GM12801 (cell line): ENCODE measurements around the gene FRY.

ENCODE experiments used
- TF ChIP-seq, protein P1 (sequence below): IDR thresholded peaks from one replicate; pipeline ENCODE4 v1.5.1; 2011; ENCODE audit warnings: control low read depth; ENCODE audit not compliant: insufficient read length; ENCODE audit errors: extremely low read depth

FRY gene

DNA sequence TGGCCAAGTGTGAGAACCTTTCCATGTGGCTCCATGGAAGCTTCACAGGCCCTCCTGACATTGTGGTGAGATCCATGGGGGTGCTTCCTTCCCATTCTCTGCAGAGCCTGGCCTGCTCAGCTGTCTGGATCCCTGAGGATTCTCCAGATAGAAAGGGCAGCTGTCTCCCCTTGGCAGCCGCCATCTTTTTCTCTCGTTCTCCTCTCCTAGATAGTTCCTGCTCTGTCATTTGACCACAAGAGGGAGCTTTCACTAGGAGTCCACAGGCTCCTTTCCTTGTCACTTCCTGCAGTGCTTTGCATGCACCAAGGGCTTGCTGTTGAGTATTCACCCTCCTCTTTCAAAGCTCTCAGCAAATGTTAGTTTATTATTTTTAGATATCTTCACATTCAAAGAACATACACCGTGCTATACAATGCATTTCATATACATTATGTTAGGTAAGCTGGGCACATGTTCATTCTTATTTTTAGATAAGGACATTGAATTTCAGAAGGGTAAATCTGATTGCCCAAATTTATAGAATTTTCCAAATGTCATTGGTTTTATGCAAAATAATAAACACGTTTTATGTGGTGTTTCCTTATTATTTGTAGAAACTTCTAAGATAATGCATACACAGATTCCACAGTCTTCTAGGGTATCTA lies 133.2 kb downstream of the FRY start:
- TF ChIP-seq, protein P1, sequence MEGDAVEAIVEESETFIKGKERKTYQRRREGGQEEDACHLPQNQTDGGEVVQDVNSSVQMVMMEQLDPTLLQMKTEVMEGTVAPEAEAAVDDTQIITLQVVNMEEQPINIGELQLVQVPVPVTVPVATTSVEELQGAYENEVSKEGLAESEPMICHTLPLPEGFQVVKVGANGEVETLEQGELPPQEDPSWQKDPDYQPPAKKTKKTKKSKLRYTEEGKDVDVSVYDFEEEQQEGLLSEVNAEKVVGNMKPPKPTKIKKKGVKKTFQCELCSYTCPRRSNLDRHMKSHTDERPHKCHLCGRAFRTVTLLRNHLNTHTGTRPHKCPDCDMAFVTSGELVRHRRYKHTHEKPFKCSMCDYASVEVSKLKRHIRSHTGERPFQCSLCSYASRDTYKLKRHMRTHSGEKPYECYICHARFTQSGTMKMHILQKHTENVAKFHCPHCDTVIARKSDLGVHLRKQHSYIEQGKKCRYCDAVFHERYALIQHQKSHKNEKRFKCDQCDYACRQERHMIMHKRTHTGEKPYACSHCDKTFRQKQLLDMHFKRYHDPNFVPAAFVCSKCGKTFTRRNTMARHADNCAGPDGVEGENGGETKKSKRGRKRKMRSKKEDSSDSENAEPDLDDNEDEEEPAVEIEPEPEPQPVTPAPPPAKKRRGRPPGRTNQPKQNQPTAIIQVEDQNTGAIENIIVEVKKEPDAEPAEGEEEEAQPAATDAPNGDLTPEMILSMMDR = no peak

DNA sequence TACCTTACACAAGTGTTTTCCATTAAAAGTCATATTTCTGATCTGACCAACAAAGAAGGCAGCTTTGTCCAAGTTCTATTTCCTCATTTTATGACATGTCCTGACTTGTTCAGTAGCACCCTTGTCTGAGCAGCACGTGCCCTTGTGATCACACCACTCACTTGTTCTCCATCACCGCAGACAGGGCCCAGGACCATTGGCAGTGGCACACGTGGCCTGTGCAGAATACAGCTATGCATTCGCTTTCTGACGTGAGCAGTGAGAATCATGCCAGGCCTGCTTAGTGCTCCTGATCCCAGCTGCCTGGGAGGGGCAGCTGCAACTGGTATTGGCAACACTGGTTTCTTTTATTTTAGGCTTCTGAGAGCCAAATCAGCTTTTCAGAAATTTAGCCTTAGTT lies 134.2 kb downstream of the FRY start:
- TF ChIP-seq, protein P1 = no peak

DNA sequence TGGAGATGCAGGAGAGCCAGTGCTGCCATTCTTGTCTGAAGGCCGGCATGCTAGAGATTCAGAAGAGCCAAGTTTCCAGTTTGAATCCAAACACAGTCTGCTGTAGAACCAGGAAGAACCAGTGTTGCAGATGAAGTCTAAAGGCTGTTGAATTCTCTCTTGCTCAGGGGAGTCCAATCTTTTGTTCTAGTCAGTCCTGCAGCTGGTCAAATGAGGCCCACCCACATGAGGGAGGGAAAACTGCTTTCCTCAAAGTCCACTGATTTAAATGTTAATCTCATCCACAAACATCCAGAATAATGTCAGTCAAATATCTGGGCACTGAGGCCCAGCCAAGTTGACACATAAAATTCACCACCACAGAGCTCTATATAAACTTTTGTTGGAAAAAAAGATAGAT lies 136.6 kb downstream of the FRY start:
- TF ChIP-seq, protein P1 = no peak

DNA sequence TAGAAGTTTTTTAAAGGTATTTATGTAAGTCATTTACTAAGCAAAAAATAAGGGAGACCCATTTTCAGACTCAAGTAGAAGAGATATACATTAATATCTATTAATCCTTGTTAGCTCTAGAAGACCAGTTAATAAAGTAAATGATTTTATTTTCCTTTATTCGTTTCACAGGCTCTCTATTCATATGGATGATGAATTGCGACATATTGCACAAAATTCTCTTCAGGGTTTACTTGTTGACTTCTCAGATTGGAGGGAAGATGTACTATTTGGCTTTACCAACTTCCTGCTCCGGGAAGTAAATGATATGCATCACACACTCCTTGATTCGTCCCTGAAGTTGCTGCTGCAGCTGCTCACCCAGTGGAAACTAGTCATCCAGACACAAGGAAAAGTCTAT lies 139.3 kb downstream of the FRY start:
- TF ChIP-seq, protein P1 = no peak

GRCh38 chr13:32173881-32174280 lies 142.3 kb downstream of the FRY start:
- TF ChIP-seq, protein P1 = no peak

DNA sequence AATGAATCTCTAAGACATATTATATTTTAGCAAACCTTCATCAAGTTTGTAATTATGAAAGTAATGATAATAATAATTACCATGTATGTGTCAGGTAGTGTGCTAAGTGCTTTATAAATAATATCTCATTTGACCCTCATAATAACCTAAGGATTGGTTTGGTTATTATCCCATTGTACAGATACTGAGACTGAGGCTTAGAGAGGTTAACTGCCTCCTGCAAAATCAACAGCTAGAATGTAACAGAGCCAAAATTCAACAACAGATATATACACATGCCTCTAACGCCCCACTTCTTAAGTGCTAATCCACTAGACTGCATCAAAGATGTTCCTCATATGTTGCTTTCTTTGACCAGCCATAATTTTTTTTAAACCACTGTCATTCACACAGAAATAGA lies 142.8 kb downstream of the FRY start:
- TF ChIP-seq, protein P1 = no peak

DNA sequence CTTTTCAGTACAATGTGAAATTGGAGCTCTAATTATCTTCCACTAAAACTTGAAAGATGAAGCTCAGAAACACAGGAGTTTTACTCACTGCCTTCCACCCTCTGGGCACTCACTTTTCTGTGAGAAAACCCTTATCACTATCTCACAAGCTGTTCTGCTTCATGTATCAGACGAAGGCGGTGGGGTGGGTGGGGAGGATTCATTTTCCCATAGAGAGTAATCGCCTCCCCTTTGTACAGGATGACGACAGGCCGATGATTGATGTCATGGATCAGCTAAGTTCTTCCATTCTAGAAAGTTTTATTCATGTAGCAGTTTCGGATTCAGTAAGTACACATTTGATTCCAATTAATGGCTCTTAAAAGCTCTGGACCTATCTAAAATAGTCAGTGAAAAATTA lies 143.7 kb downstream of the FRY start:
- TF ChIP-seq, protein P1 = no peak
